ENCODE data around the gene CTIF. TPM values are rescaled to one million over a fixed set of nuclear protein-coding genes. Genes with fewer than 3 reads are reported as not detected.
"Not testable (repeated sequence)": the region's sequence is repeated elsewhere in the genome, so short reads cannot be mapped to it uniquely, and the experiment has no call there.

Gene CTIF
- polyA plus RNA-seq, 3 donors, result 0.38 to 8.7 (median 1.2) TPM

DNA sequence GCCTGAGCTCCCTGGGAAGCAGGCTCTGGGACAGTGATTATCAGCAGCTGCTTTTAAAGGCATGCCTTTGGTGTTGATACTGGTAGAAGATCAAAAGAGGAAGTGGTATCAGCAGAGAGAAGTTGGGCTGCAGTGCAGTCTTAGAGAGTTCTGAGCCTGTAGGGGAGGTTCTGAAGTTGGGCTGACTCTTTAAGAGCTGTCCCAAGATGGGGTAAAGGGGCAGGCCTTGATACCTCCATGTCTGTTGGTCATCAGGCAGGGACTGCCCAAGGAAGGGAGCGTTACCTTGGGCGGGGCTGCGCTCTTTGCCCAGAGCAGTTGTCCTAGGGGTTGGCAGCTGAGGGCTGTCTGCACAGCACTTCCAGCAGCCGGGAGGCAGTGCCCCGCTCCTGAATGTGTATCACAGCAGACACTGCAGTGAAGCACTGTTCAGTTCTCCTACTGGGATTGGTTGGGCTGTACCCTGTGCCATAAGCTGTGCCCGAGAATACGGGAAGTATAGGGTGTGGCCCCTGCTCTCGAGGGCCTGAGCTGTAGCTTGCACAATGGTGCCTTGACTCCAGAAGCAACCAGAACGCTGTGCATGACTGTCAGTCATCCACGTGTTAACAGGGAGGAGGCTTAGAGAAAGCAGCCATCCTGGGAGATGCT, 177.0 kb downstream of the CTIF start:
- Histone ChIP-seq H3K4me1 (ENCODE audit: control insufficient read depth in 1 of 2, insufficient read depth in 2 of 2, low read length in 2 of 2) (peaks cover 35 to 36% of the 10 kb centered on the region in 2 donors), H3K27me3 (ENCODE audit: control insufficient read depth in 2 of 2, insufficient read depth in 2 of 2, low read length in 2 of 2) (no peaks in the 10 kb centered on the region), H3K79me2 (ENCODE audit: insufficient read depth, low read length) (no peaks in the 10 kb centered on the region), H3K9ac (ENCODE audit: insufficient read depth, low read length, poor library complexity, severe bottlenecking) (peak overlapping the region; percentile 73), H2AFZ (ENCODE audit: insufficient read depth, low read depth, low read length, poor library complexity, severe bottlenecking) (peak overlapping the region; percentile 52), H3K27ac (ENCODE audit: low read depth in 1 of 2, low read length in 2 of 2) (peak overlapping the region; percentile 96 to 98), H4K20me1 (ENCODE audit: insufficient read depth, low read length) (no peaks in the 10 kb centered on the region), H3K4me2 (replicated peaks; ENCODE audit: extremely low read depth, low read length, poor library complexity, severe bottlenecking) (peak overlapping the region; percentile 56), H3K4me3 (replicated peaks in 1 of 3; ENCODE audit: low read depth in 2 of 3, low read length in 3 of 3) (peak overlapping the region in 1 of 3 experiments; percentile 45), H3K9me3 (replicated peaks in 1 of 2; ENCODE audit: control insufficient read depth in 1 of 2, insufficient read depth in 1 of 2, low read length in 2 of 2) (no peaks in the 10 kb centered on the region), H3K36me3 (replicated peaks in 1 of 2; ENCODE audit: control insufficient read depth in 1 of 2, insufficient read depth in 2 of 2, low read length in 2 of 2) (peaks cover 0 to 12% of the 10 kb centered on the region in 2 donors)
- peak overlapping the region; percentile 98 to 99 (median 99) for H3K27ac Mint-ChIP-seq
- TF ChIP-seq, protein P1, sequence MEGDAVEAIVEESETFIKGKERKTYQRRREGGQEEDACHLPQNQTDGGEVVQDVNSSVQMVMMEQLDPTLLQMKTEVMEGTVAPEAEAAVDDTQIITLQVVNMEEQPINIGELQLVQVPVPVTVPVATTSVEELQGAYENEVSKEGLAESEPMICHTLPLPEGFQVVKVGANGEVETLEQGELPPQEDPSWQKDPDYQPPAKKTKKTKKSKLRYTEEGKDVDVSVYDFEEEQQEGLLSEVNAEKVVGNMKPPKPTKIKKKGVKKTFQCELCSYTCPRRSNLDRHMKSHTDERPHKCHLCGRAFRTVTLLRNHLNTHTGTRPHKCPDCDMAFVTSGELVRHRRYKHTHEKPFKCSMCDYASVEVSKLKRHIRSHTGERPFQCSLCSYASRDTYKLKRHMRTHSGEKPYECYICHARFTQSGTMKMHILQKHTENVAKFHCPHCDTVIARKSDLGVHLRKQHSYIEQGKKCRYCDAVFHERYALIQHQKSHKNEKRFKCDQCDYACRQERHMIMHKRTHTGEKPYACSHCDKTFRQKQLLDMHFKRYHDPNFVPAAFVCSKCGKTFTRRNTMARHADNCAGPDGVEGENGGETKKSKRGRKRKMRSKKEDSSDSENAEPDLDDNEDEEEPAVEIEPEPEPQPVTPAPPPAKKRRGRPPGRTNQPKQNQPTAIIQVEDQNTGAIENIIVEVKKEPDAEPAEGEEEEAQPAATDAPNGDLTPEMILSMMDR (IDR thresholded peaks at IDR 0.05), result no peak
- DNase-seq, result peak; percentile 94 to 96 (median 94)
- peak overlapping the region; percentile 50 to 75 for H3K4me3 Mint-ChIP-seq
- H3K4me1 Mint-ChIP-seq, result peaks cover 46% of the 10 kb centered on the region
- intact Hi-C loops (cut with micrococcal nuclease), result loop anchor here in 1 of 2 donors (1.0 to 5.0 kb wide), 2 partner anchors 40 to 776 kb away; partner anchors contain the start of gene RPL17
- H3K36me3 Mint-ChIP-seq, result peaks cover 28% of the 10 kb centered on the region in 2 donors
- 23% methylated on average over 10 of the region's 10 CpGs for WGBS (ENCODE audit: insufficient coverage)
- H3K9me3 Mint-ChIP-seq, result peaks cover 0 to 3% (median 0%) of the 10 kb centered on the region in 7 donors
- peaks cover 0 to 2% (median 0%) of the 10 kb centered on the region in 3 donors for H3K27me3 Mint-ChIP-seq (ENCODE audit: low read depth in 3 of 3)

DNA sequence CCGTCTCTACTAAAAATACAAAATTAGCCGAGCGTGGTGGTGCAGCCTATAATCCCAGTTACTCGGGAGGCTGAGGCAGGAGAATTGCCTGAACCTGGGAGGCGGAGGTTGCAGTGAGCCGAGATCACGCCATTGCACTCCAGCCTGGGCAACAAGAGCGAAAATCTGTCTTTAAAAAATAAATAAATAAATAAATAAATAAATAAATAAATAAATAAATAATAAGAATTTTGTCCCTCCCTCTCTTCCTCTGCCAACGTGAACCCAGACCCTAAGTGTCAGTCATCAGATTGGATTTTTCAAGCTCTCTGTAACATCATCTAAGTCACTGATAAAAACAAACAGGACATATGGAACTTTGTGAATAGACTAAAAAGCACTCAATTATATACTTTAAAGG, 178.4 kb downstream of the CTIF start:
- WGBS (ENCODE audit: insufficient coverage), result 100% methylated on average over 4 of the region's 9 CpGs
- not testable (repeated sequence) for H3K4me3 Mint-ChIP-seq

More for the DNA sequence above, 178.4 kb downstream of the CTIF start:
- H4K20me1 ChIP-seq (ENCODE audit: insufficient read depth, low read length); H3K9ac ChIP-seq (ENCODE audit: insufficient read depth, low read length, poor library complexity, severe bottlenecking); H3K4me3 ChIP-seq (replicated peaks in 1 of 3; ENCODE audit: low read depth in 2 of 3, low read length in 3 of 3); H3K79me2 ChIP-seq (ENCODE audit: insufficient read depth, low read length); H3K27me3 Mint-ChIP-seq (ENCODE audit: low read depth in 3 of 3); H2AFZ ChIP-seq (ENCODE audit: insufficient read depth, low read depth, low read length, poor library complexity, severe bottlenecking); H3K9me3 Mint-ChIP-seq; H3K4me2 ChIP-seq (replicated peaks; ENCODE audit: extremely low read depth, low read length, poor library complexity, severe bottlenecking); H3K27ac ChIP-seq (ENCODE audit: low read depth in 1 of 2, low read length in 2 of 2); H3K27me3 ChIP-seq (ENCODE audit: control insufficient read depth in 2 of 2, insufficient read depth in 2 of 2, low read length in 2 of 2); H3K9me3 ChIP-seq (replicated peaks in 1 of 2; ENCODE audit: control insufficient read depth in 1 of 2, insufficient read depth in 1 of 2, low read length in 2 of 2); DNase-seq: not testable (repeated sequence)
- peaks cover 23 to 30% of the 10 kb centered on the region in 2 donors for H3K36me3 Mint-ChIP-seq
- Histone ChIP-seq H3K4me1 (ENCODE audit: control insufficient read depth in 1 of 2, insufficient read depth in 2 of 2, low read length in 2 of 2) (peaks cover 33 to 35% of the 10 kb centered on the region in 2 donors), H3K36me3 (replicated peaks in 1 of 2; ENCODE audit: control insufficient read depth in 1 of 2, insufficient read depth in 2 of 2, low read length in 2 of 2) (peaks cover 0 to 12% of the 10 kb centered on the region in 2 donors)
- peaks cover 42% of the 10 kb centered on the region for H3K4me1 Mint-ChIP-seq
- intact Hi-C loops (cut with micrococcal nuclease), result loop anchor here in 1 of 2 donors (5.0 kb wide), 1 partner anchor 775 kb away; the partner anchor contains the start of gene RPL17
- peak overlapping the region in 2 of 7 donors; percentile 98 to 99 for H3K27ac Mint-ChIP-seq
